ENCODE measurements around the gene SLC38A7.
"Not testable (repeated sequence)": the region's sequence is repeated elsewhere in the genome, so short reads cannot be mapped to it uniquely, and the experiment has no call there.

DNA sequence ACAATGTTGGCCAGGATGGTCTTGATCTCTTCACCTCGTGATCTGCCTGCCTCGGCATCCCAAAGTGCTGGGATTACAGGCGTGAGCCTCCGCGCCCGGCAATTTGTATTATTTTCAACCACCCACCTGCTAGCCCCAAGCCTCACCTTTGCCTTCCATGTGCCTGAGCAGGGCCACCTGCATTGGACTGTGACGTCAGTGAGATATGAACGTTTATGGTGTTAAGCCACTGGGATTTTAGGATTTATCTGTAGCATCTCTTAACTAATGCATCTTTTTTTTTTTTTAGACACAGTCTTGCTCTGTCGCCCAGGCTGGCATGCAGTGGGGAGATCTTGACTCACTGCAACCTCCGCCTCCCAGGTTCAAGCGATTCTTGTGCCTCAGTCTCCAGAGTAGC, 24.7 kb downstream of the SLC38A7 start:
- TF ChIP-seq EZH2phosphoT487 (IDR thresholded peaks at IDR 0.05; ENCODE audit: insufficient read depth, low read depth); EZH2 (IDR thresholded peaks at IDR 0.05; ENCODE audit: insufficient read depth, poor library complexity, severe bottlenecking): not testable (repeated sequence)
